ENCODE measurements around the gene PLEKHG4B.
"Not testable (repeated sequence)": the region's sequence is repeated elsewhere in the genome, so short reads cannot be mapped to it uniquely, and the experiment has no call there.

The PLEKHG4B gene

GRCh38 chr5:230711-231110 is 138.7 kb downstream of the PLEKHG4B start:
- TF ChIP-seq ZFX (IDR thresholded peaks at IDR 0.05), result no peak
- no peak for TF ChIP-seq CTCF (conservative IDR thresholded peaks at IDR 0.05)
- no peak overlapping the region for H3K27ac ChIP-seq

DNA sequence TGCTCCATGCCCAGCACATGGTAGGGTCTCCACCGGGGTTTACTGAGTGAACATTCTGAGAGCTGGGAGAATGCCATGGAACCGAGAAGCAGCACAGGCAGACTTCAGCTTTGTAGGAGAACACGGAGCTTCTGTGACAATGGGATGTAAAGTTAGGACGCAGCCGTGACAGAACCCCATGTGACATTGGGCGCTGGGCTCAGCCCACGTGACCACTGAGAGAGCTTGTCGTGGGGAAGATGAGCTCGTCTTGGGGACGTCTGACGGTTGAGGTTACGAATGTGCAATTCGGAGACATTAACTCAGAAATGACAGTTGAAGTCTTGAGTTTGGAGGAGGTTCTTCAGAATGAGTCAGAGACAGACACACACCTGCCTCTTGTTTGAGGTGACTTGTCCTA is 139.7 kb downstream of the PLEKHG4B start:
- no peak for TF ChIP-seq ZFX (IDR thresholded peaks at IDR 0.05)
- TF ChIP-seq CTCF (conservative IDR thresholded peaks at IDR 0.05), result no peak
- no peak overlapping the region for H3K27ac ChIP-seq

DNA sequence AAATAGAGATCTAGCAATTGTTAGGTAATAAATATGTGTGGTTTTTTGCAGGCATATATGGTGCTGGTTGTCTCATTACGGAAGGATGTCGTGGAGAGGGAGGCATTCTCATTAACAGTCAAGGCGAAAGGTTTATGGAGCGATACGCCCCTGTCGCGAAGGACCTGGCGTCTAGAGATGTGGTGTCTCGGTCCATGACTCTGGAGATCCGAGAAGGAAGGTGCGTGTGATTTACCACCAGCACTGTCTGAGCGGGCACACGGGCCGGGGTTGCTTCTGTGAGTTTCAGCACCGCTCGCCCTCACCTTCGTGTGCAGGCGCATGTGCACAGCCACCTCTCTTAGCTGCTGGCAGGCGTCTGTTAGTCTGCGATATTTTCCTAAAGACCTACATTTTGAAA is 141.5 kb downstream of the PLEKHG4B start:
- H3K27ac ChIP-seq, result not testable (repeated sequence)

DNA sequence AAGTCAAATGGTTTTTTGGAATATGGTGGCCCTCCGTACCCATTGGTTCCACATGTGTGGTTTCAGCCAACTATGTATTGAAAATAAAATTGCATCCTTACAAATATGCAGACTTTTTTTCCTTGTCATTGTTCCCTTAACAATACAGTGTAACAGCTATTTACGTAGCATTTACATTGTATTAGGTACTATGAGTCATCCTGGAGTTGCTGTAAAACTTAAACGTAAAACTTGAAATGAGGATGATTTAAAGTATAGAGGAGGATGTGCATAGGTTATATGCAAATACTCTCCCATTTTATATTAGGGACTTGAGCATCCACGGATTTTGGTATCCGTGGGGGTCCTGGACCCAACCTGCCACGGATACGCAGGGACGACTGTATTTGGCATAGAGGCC is 142.5 kb downstream of the PLEKHG4B start:
- TF ChIP-seq ZFX (IDR thresholded peaks at IDR 0.05) (no peak), CTCF (conservative IDR thresholded peaks at IDR 0.05) (no peak)
- no peak overlapping the region for H3K27ac ChIP-seq

GRCh38 chr5:235527-235926 is 143.6 kb downstream of the PLEKHG4B start:
- H3K27ac ChIP-seq, result not testable (repeated sequence)

DNA sequence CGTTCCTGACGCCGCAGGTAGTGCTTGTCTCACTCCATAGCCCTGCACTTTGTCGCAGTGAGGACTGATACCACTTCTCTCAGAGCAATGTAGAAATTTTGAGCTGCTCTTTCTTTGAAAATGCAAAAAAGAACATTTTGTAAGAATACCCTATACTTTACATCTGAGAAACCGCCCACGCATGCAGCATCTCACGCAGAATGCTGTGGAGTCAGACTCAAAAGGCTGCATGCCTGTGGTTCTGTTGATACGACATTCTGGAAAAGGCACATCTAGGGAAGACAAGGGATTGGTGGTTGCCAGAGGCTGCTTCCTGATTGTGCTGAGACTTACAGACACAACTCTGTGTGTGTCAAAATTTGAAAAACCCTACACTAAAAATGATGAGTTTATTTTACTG is 146.0 kb downstream of the PLEKHG4B start:
- not testable (repeated sequence) for H3K27ac ChIP-seq
